ENCODE results near the gene SUSD3. TPM values are rescaled to one million over a fixed set of nuclear protein-coding genes. Genes with fewer than 3 reads are reported as not detected.

The SUSD3 gene
- total RNA-seq, 1 experiment from 2014 or later = 9.0 TPM

DNA sequence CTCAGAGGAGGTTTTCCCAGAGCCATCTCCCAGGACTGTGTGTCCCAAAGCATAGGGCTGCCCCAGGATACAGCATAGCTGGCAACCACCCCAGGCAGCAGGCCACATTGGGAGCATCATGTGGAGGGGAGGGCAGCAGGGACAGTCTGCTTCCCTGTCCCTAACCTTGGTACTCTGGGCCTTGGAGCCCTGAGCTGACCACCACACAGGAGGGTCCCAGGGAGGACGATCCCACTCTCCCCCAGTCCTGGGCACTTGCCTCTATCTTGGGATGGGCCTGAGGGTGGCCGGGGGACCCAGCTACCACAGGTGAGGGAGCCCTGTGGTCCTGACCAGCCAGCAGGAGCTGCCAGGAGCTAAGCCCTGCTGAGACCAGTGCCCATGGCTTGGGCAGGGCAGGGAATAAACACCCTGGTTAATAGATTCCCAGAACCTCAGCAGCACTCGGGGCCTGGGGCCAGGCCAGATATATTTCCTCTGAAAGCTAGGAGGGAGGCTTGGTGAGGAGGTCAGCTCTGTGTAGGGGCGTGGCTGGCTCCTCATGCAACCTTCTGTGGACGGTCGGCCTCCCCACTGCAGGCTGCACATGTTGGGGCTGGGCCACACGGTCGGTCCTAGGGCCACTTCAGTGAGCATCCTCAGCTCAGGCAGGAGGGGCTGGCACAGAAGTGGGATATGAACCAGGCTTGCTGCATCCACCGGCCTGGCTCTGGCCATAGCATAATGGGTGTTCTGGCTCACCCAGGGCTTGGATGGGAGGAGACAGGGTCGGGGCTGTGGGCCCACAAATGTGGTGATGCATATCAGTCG lies 71.4 kb downstream of the SUSD3 start:
- Histone ChIP-seq H2BK15ac (ENCODE audit: low read depth, low read length) (no peak overlapping the region), H3K79me2 (ENCODE audit: insufficient read depth, low read length) (no peaks in the 10 kb centered on the region), H4K8ac (replicated peaks; ENCODE audit: insufficient read length, low read depth, low read length) (no peak overlapping the region), H3K23me2 (ENCODE audit: insufficient read length, low read depth, low read length, poor library complexity, severe bottlenecking) (no peaks in the 10 kb centered on the region), H3K23ac (ENCODE audit: insufficient read length, low read depth, low read length) (no peak overlapping the region), H3K9me3 (ENCODE audit: control insufficient read depth, low read depth, low read length) (no peaks in the 10 kb centered on the region), H2BK5ac (ENCODE audit: insufficient read length, low read length) (no peak overlapping the region), H3T11ph (ENCODE audit: low read length) (no peak overlapping the region), H3K27me3 (ENCODE audit: insufficient read depth, low read length) (peaks cover 1% of the 10 kb centered on the region; the same call in 1 of the 2 replicates), H3K79me1 (ENCODE audit: insufficient read depth, low read depth, low read length, poor library complexity, severe bottlenecking) (no peaks in the 10 kb centered on the region), H3K4ac (ENCODE audit: low read depth, low read length) (no peak overlapping the region), H3K9ac (ENCODE audit: extremely low read depth, insufficient read length, low read length) (no peak overlapping the region), H3K14ac (ENCODE audit: insufficient read depth, low read length) (no peak overlapping the region), H2AK5ac (ENCODE audit: insufficient read length, low read length) (no peak overlapping the region), H3K27ac (ENCODE audit: insufficient read length, low read depth, low read length) (no peak overlapping the region), H3K4me1 (ENCODE audit: insufficient read depth, low read length) (no peaks in the 10 kb centered on the region; the same call in 1 of the 2 replicates), H2BK20ac (ENCODE audit: low read depth, low read length, poor library complexity, severe bottlenecking) (no peak overlapping the region), H4K91ac (ENCODE audit: insufficient read length, low read depth, low read length) (no peak overlapping the region), H3K56ac (ENCODE audit: insufficient read length, low read depth, low read length) (no peak overlapping the region), H2BK120ac (ENCODE audit: low read depth, low read length, poor library complexity, severe bottlenecking) (no peak overlapping the region), H3K4me2 (ENCODE audit: insufficient read depth, insufficient read length, low read length) (no peak overlapping the region), H2AFZ (ENCODE audit: low read length) (no peak overlapping the region), H3K18ac (ENCODE audit: insufficient read length, low read depth, low read length) (no peak overlapping the region), H2BK12ac (ENCODE audit: insufficient read length, low read depth, low read length) (no peak overlapping the region), H4K20me1 (ENCODE audit: control insufficient read depth, insufficient read depth, insufficient read length) (no peaks in the 10 kb centered on the region), H4K5ac (ENCODE audit: insufficient read length, low read depth, low read length) (no peak overlapping the region)
- H3K27me3 Mint-ChIP-seq (ENCODE audit: low read depth) = peaks cover 5% of the 10 kb centered on the region
- H3K9me3 Mint-ChIP-seq = no peaks in the 10 kb centered on the region
- WGBS (ENCODE audit: extremely low coverage, insufficient read length, low lambda C conversion rate) = no CpG with 5 or more reads among the region's 11 CpGs
- no peak for DNase-seq
- TF ChIP-seq, protein P1, sequence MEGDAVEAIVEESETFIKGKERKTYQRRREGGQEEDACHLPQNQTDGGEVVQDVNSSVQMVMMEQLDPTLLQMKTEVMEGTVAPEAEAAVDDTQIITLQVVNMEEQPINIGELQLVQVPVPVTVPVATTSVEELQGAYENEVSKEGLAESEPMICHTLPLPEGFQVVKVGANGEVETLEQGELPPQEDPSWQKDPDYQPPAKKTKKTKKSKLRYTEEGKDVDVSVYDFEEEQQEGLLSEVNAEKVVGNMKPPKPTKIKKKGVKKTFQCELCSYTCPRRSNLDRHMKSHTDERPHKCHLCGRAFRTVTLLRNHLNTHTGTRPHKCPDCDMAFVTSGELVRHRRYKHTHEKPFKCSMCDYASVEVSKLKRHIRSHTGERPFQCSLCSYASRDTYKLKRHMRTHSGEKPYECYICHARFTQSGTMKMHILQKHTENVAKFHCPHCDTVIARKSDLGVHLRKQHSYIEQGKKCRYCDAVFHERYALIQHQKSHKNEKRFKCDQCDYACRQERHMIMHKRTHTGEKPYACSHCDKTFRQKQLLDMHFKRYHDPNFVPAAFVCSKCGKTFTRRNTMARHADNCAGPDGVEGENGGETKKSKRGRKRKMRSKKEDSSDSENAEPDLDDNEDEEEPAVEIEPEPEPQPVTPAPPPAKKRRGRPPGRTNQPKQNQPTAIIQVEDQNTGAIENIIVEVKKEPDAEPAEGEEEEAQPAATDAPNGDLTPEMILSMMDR (conservative IDR thresholded peaks at IDR 0.05) = no peak
- peaks cover 4 to 6% (median 5%) of the 10 kb centered on the region in 3 experiments; a peak in 4 of 7 replicates for H3K36me3 Mint-ChIP-seq (ENCODE audit: insufficient read depth in 1 of 3, low read depth in 3 of 3)
- H3K27ac Mint-ChIP-seq = no peak overlapping the region; a peak in 1 of 7 replicates
- H3K4me1 Mint-ChIP-seq = peaks cover 24 to 47% of the 10 kb centered on the region in 2 experiments
- H3K4me3 Mint-ChIP-seq = no peak overlapping the region

Data from H9 (cell line).